DMS79 treated with DMSO at 0.1 percent for 48 hours (cell line): ENCODE data around the gene MORN2.
"Not testable (repeated sequence)": the region's sequence is repeated elsewhere in the genome, so short reads cannot be mapped to it uniquely, and the experiment has no call there.

Source experiments
- DNase-seq: peaks from one replicate; lab custom pipeline; 2025; lab: John Stamatoyannopoulos, UW

The MORN2 gene

DNA sequence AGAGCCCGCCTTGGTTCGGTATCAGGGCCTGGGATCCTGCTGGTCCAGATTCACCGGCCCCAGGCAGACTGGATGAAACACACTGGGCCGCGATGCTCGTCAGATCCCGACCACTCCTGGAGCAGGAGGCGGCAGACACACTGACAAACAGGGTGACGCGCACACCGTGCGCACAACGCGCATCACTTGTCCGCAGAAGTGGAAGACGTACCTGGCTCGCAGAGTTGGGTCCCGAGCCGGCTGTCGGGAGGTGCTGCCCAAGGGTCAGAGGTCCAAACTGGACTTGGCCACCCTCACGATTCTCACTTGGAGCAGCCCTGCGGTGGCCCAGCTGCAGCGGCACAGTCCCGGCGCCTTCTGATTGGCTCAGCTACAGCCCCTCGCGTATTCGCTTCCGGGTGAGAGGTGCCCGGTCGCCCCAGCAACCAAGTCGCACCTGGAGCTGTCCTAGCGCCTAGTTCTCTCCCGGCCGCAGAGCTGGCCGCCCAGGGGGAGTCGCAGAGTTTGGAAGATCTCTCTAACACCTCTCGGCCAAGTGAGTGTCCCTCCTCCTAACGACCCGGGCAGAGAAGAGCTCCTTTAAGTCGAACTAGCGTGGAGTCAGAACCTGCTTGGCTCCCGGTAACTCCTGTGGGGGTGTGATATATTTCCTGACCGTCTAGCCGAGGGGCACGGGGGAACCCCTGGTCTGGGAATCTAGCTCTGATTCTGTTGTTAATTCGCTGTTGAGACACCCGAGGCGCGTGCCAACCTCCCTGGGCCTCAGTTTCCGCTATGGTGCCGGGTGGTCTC lies at the start of gene MORN2, which contains the start of gene DHX57:
MORN2 (plus strand) TSS at position 401 of the 792 bp plus-strand sequence.
DHX57 (minus strand) TSS at position 359 of the 792 bp plus-strand sequence. CDS start 7,529 bp downstream, outside the sequence.
- peak; percentile 83 for DNase-seq

DNA sequence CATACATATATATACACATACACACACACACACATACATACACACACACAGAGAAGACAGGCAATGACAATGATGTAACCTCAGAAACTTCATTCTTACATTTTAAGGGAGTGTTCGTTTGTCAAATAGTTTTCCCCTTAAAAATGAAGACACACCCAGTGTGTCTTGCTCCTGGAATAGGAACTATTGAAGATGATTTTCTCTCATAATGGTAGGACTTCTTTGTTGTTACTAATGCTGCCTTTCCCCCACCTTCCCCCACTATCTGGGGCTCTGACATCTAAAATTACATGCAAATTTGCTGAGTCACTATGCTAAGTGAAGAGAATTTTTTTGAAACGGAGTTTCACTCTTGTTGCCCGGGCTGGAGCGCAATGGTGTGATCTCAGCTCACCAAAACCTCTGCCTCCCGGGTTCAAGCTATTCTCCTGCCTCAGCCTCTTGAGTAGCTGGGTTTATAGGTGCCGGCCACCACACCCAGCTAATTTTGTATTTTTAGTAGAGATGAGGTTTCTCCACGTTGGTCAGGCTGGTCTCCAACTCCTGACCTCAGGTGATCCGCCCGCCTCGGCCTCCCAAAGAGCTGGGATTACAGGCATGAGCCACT lies 48.1 kb upstream of the MORN2 start:
- not testable (repeated sequence) for DNase-seq

GRCh38 chr2:38828460-38828859 lies 47.3 kb upstream of the MORN2 start:
- DNase-seq, result no peak

DNA sequence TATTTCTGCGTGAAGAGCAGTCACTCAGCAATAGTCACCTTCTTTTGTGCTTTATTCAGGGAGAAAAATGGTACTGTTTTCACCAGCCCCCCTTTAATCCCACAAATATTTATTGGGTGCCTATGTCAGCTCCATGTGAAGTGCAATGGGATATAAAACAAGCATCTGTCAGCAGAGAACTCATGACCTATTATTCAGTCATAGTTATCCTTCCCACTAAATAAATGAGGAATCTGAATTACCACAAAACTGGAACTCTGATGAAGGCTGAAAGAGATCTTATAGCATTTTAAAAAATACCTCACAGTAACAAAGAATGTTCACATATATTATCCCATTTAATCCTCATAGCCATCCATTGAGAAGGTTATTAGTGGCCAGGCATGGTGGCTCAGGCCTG lies 45.8 kb upstream of the MORN2 start:
- DNase-seq, result no peak

DNA sequence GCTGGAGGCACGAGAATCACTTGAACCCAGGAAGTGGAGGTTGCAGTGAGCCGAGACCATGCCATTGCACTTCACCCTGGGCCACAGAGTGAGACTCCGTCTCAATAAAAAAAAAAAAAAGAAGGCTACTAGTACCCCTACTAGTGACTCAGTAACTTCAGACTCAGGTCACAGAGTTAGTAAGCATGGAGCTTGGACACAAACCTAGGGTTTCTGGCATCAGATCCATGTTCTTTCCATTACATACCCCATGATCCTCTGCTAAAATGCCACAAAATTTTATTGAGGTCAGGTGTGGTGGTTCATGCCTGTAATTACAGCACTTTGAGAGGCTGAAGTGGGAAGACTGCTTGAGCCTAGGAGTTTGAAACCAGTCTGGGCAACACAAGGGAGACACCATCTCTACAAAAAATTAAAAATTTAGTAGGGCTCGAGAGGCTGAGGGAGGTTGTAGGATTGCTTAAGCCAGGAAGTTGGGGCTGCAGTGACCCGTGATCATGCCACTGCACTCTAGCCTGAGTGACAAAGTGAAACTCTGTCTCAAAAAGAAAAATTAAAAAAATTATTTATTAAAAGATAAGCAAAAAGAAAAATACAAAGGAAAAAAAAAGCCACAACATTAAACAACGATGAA lies 45.1 kb upstream of the MORN2 start:
- DNase-seq, result no peak

DNA sequence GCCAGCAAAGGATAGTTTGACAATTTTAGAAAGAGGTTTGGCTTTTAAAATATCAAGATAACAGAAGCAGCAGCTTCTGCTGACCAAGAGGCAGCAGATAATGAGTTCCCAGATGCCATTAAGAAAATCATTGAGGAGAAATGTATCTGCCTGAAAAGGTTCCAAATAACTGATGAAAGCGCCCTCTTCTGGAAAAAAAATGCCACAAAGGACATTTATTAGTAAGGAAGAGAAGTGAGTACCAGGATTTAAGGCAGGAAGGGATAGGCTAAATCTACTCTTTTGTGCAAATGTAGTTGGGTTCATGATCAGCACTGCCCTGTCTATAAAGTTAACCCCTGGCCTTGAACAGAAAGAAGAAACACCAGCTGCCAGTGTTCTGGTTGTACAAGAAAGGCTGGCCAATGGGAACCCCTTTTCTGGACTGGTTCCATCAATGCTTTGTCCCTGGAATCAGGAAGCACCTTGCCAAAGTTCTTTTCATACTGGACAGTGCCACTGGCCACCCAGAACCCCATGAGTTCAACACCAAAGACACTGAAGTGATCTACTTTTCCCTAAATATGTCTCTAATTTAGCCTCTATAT lies 40.7 kb upstream of the MORN2 start:
- DNase-seq, result no peak

DNA sequence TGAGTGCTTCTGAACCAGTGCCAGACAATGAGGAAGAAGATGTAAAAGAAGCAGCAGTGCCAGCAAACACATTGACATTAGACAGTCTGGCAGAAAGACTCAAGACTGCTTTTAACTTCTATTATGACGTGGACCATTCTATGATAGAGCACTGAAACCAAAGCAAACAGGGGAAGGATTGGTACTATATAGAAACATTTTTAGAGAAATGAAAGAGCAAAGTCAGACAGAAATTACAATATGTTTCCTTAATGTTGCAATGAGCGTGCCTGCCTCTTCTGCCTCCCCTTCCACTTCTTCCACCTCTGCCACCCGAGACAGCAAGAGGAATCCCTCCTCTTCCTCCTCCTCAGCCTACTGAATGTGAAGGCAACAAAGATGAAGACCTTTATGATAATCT lies 39.8 kb upstream of the MORN2 start:
- DNase-seq, result no peak

- DNase-seq, result no peak
Observed at GRCh38 chr2:38836791-38837190, 39.0 kb upstream of the MORN2 start.

- DNase-seq, result no peak
Observed at GRCh38 chr2:38850045-38850444, 25.7 kb upstream of the MORN2 start.

- DNase-seq, result no peak
Observed at GRCh38 chr2:38856165-38856564, 19.6 kb upstream of the MORN2 start.

- no peak for DNase-seq
Observed at GRCh38 chr2:38862476-38862875, 13.3 kb upstream of the MORN2 start.

- DNase-seq, result no peak
Observed at GRCh38 chr2:38863061-38863695, 12.6 kb upstream of the MORN2 start.

DNA sequence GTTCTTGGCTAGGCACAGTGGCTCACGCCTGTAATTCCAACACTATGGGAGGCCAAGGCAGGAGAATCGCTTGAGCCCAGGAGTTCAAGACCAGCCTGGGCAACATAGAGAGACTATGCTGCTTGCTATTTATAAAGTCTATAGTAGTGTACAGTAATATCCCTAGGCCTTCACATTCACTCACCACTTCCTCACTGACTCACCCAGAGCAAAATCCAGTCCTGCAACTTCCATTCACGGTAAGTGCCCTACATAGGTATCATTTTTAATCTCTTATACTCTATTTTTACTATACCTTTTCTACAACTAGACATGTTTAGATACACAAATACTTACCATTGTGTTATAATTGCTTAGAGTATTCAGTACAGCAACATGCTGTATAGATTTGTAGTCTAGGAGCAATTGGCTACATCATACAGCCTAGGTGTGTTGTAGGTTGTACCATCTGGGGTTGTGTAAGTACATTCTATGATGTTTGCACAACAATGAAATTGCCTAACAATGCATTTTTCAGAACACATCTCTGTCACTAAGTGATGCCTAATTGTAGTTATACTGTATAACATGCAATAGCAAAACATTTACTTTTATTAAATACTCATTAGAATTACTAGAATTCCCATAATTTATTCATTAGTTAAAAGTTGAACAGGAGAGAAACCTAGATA lies 8.9 kb upstream of the MORN2 start:
- DNase-seq, result no peak

- no peak for DNase-seq
Observed at GRCh38 chr2:38871432-38871831, 4.3 kb upstream of the MORN2 start.

DNA sequence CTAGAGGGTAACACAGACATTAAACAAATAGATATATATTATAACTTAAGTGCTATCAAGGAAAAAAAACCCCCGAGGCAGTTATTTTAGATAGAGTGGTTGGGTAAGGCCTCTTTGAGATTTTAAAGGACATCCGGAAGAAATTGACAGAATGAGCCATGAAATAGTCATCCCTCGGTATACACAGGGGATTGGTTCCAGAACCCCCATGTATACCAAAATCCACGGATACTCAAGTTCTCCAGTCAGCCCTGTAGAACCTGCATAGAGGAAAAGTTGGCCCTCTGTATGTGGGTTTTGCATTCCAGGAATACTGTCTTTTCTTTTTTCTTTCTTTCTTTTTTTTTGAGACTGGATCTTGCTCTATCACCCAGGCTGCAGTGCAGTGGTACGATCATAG lies 2.0 kb upstream of the MORN2 start:
- no peak for DNase-seq

DNA sequence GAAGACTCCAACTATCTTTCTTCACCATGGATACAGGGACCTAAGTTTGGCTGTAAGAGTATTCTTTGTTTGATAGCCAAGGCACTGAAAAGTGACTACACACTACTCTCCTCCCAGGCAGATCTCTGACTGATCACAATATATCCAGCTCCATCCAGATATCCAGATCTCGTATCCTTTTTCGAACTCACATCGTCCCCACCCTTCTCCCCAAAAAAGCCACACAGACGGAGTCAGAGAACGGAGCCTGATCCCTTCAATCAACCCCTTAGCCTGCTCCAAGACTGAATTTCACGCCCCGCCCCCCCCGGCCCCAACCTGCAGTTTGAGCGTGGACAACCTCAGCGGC lies 575 bp upstream of the MORN2 start:
- DNase-seq, result no peak

DNA sequence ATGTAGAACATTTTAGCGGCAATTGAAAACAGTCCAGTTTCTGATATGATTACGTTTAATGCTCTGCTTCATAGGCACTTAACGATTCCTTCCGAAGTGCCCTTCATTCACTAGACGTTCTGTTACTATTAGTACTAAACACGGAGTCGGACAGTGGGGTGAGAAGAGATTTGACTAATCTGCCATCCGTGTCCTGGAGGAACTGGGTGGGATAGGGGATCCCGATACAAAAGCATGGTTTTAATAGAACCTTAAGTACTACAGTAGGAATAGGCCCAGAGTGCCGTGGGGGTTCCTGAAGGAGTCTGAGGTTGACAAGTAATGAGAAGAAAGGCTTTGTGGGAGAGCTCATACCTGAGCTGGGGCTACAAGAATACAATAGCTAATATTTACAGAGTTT lies 631 bp downstream of the MORN2 start:
- DNase-seq, result no peak

- DNase-seq, result no peak
Observed at GRCh38 chr2:38886063-38886462, 10.3 kb downstream of the MORN2 start.

DNA sequence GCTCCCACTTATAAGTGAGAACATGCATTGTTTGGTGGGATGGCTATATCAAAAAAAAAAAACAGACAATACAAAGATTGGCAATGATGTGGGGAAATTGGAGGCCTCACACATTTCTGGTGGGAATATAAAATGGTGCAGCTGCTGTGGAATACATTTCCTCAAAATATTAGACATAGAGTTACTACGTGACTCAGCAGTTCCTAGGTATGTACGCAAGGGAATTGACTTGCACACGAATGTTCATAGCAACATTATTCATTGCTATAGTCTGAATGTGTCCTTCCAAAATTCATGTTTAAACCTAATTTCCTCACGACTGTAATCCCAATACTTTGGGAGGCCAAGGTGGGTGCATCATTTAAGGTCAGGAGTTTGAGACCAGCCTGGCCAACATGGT lies 11.6 kb downstream of the MORN2 start:
- DNase-seq, result no peak

DNA sequence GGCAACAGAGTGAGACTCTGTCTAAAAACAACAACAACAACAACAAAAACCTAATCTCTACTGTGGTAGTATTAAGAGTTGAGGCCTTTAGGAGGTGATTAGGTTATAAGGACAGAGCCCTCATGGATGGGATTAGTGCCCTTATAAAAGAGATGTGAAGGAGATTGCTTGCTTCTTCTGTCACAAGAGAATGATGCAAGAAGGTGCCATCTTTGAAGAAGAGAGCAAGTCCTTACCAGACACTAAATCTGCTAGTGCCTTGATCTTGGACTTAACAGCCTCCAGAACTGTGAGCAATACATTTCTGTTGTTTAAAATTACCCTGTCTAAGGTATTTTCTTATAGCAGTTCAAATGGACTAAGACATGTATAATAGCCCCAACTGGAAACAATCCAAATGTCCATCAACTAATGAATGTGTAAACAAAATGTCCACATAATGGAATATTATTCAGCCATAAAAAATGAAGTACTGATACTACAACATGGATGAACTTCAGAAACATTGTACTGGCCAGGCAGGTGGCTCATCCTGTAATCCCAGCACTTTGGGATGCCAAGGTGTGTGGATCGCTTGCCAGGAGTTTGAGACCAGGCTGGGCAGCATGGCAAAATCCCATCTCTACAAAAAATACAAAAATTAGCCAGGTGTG lies 12.3 kb downstream of the MORN2 start:
- DNase-seq, result no peak

- no peak for DNase-seq
Observed at GRCh38 chr2:38889045-38889444, 13.3 kb downstream of the MORN2 start.
